H1 (cell line): ENCODE results near the gene RCSD1. TPM values are rescaled to one million over a fixed set of nuclear protein-coding genes. Genes with fewer than 3 reads are reported as not detected.

Experiments
- CTCF ChIA-PET: fragments of 300-600 bp; sonication (Branson Sonifier 250); formaldehyde crosslinking; loops from one replicate; lab custom pipeline; 2021; ENCODE audit not compliant: partially characterized antibody; lab: Charles Lee
- POLR2A ChIA-PET: fragments of 300-600 bp; sonication (Branson Sonifier 250); formaldehyde crosslinking; loops from one replicate; lab custom pipeline; 2021; ENCODE audit warnings: inconsistent platforms; ENCODE audit not compliant: partially characterized antibody; lab: Charles Lee
- DNase-seq, 2 experiments: peaks; one replicate each; pipeline versions ENCODE4 v3.0.0 to v3.0.0-alpha.2; 2010 to 2022; ENCODE audit warnings: low spot score in 2 of 2, low read depth in 1 of 2, mixed read lengths in 1 of 2
- FAIRE-seq: peaks from 2 replicates; lab custom pipeline; 2011; peaks lifted over from hg19 to GRCh38; lab: Jason Lieb, UNC
- H2AFZ ChIP-seq: 2 replicates; pipeline ENCODE4 v1.8.1; 2012; ENCODE audit warnings: low read length, inconsistent platforms
- H2AK5ac ChIP-seq: 2 replicates; pipeline ENCODE4 v1.6.1; 2013; ENCODE audit warnings: low read depth, low read length
- H2BK120ac ChIP-seq: replicated peaks from 2 replicates; pipeline ENCODE3; 2013; ENCODE audit warnings: low read depth, low read length, inconsistent platforms
- H2BK12ac ChIP-seq: 2 replicates; pipeline ENCODE4 v1.6.1; 2013; ENCODE audit warnings: low read depth, low read length
- H2BK15ac ChIP-seq: 2 replicates; pipeline ENCODE4 v1.6.1; 2013; ENCODE audit warnings: low read length
- H2BK20ac ChIP-seq: 2 replicates; pipeline ENCODE4 v1.6.1; 2013; ENCODE audit warnings: low read length
- H2BK5ac ChIP-seq: 2 replicates; pipeline ENCODE4 v1.6.1; 2013; ENCODE audit warnings: low read depth, low read length
- H3K14ac ChIP-seq: 2 replicates; pipeline ENCODE4 v1.6.1; 2013; ENCODE audit warnings: inconsistent platforms; ENCODE audit not compliant: insufficient read length
- H3K18ac ChIP-seq: 2 replicates; pipeline ENCODE4 v1.6.1; 2013; ENCODE audit warnings: low read length; ENCODE audit errors: extremely low read depth
- H3K23ac ChIP-seq: 2 replicates; pipeline ENCODE4 v1.6.1; 2013; ENCODE audit warnings: inconsistent platforms; ENCODE audit not compliant: insufficient read length
- H3K23me2 ChIP-seq: 2 replicates; pipeline ENCODE4 v1.6.1; 2013; ENCODE audit warnings: low read depth, low read length
- H3K27ac ChIP-seq: 2 replicates; pipeline ENCODE4 v1.6.1; 2011; ENCODE audit warnings: low read depth, low read length, inconsistent platforms
- H3K27me3 ChIP-seq, 4 experiments: replicated peaks in 1 of 4; 1 replicate in 1 of 4; 2 replicates in 3 of 4; pipeline versions ENCODE4 v1.6.1 to v1.8.1; 2011 to 2013; ENCODE audit warnings: low read length in 3 of 4, mild to moderate bottlenecking in 3 of 4, inconsistent platforms in 2 of 4, mixed read lengths in 2 of 4, moderate library complexity in 1 of 4; ENCODE audit not compliant: control insufficient read depth in 3 of 4, insufficient read depth in 3 of 4; ENCODE audit errors: extremely low read depth in 1 of 4
- H3K36me3 ChIP-seq, 4 experiments: 2 replicates each; pipeline versions ENCODE4 v1.6.1 to v1.8.1; 2011 to 2013; ENCODE audit warnings: mild to moderate bottlenecking in 4 of 4, low read length in 3 of 4, moderate library complexity in 2 of 4, control low read depth in 1 of 4, inconsistent platforms in 1 of 4; ENCODE audit not compliant: insufficient read depth in 4 of 4, control insufficient read depth in 2 of 4
- H3K4ac ChIP-seq: replicated peaks from 2 replicates; pipeline ENCODE3; 2013; ENCODE audit warnings: low read length, low read depth, mixed read lengths, inconsistent platforms; ENCODE audit not compliant: insufficient read length
- H3K4me1 ChIP-seq, 4 experiments: replicated peaks in 1 of 4; 1 replicate in 1 of 4; 2 replicates in 3 of 4; pipeline versions ENCODE4 v1.6.1 to v1.8.1; 2011 to 2013; ENCODE audit warnings: low read length in 3 of 4, inconsistent platforms in 2 of 4, mixed read lengths in 1 of 4; ENCODE audit not compliant: insufficient read depth in 4 of 4, control insufficient read depth in 3 of 4
- H3K4me2 ChIP-seq, 2 experiments: 2 replicates each; pipeline versions ENCODE4 v1.6.1 to v1.8.1; 2011 to 2013; ENCODE audit warnings: low read depth in 2 of 2, low read length in 2 of 2, control low read depth in 1 of 2, inconsistent platforms in 1 of 2, mild to moderate bottlenecking in 1 of 2; ENCODE audit not compliant: insufficient read depth in 1 of 2
- H3K4me3 ChIP-seq, 4 experiments: fragments of 200-600, 300-600 bp in 1 of 4; sonication (generic), shearing (Covaris generic), sonication (Bioruptor Twin) in 1 of 4; 2 replicates each; pipeline versions ENCODE4 v1.5.1 to v1.8.1; 2011 to 2016; ENCODE audit warnings: low read length in 4 of 4, low read depth in 3 of 4, control low read depth in 2 of 4, inconsistent platforms in 2 of 4, mild to moderate bottlenecking in 2 of 4, mixed read lengths in 1 of 4, moderate library complexity in 1 of 4; ENCODE audit not compliant: insufficient read depth in 2 of 4; ENCODE audit errors: extremely low read depth in 1 of 4
- H3K56ac ChIP-seq: replicated peaks from 2 replicates; pipeline ENCODE3; 2013; ENCODE audit warnings: low read depth, mild to moderate bottlenecking, mixed read lengths, low read length, inconsistent platforms; ENCODE audit not compliant: insufficient read length
- H3K79me1 ChIP-seq: 2 replicates; pipeline ENCODE4 v1.6.1; 2013; ENCODE audit warnings: low read depth, low read length, control low read depth
- H3K79me2 ChIP-seq, 2 experiments: 2 replicates each; pipeline versions ENCODE4 v1.6.1 to v1.8.1; 2012 to 2013; ENCODE audit warnings: low read length in 2 of 2, mild to moderate bottlenecking in 2 of 2, inconsistent platforms in 1 of 2; ENCODE audit not compliant: insufficient read depth in 2 of 2, control insufficient read depth in 1 of 2
- H3K9ac ChIP-seq, 4 experiments: replicated peaks in 1 of 4; 1 replicate in 1 of 4; 2 replicates in 3 of 4; pipeline versions ENCODE4 v1.6.1 to v1.8.1; 2011 to 2013; ENCODE audit warnings: low read depth in 3 of 4, low read length in 3 of 4, control low read depth in 2 of 4, mild to moderate bottlenecking in 2 of 4, moderate library complexity in 2 of 4, inconsistent platforms in 1 of 4; ENCODE audit errors: extremely low read depth in 1 of 4
- H3K9me3 ChIP-seq, 2 experiments: 2 replicates each; pipeline versions ENCODE4 v1.6.1 to v1.8.1; 2012 to 2013; ENCODE audit warnings: mild to moderate bottlenecking in 2 of 2, moderate library complexity in 2 of 2, control low read depth in 1 of 2, inconsistent platforms in 1 of 2, low read depth in 1 of 2, low read length in 1 of 2, mixed read lengths in 1 of 2; ENCODE audit not compliant: insufficient read depth in 2 of 2
- H4K20me1 ChIP-seq, 2 experiments: replicated peaks in 1 of 2; 2 replicates each; pipeline versions ENCODE3 to v1.8.1; 2011 to 2013; ENCODE audit warnings: inconsistent platforms in 2 of 2, low read length in 2 of 2, mild to moderate bottlenecking in 1 of 2; ENCODE audit not compliant: insufficient read depth in 2 of 2, control insufficient read depth in 1 of 2
- H4K5ac ChIP-seq: 2 replicates; pipeline ENCODE4 v1.6.1; 2013; ENCODE audit warnings: low read length, low read depth, mixed read lengths, inconsistent platforms; ENCODE audit not compliant: insufficient read length
- H4K8ac ChIP-seq: 2 replicates; pipeline ENCODE4 v1.8.0; 2013; ENCODE audit warnings: mild to moderate bottlenecking, moderate library complexity, low read length, inconsistent platforms; ENCODE audit not compliant: insufficient read depth; ENCODE audit errors: extremely low read depth
- H4K91ac ChIP-seq: replicated peaks from 2 replicates; pipeline ENCODE3; 2013; ENCODE audit warnings: low read length, mixed read lengths, inconsistent platforms; ENCODE audit not compliant: insufficient read length
- CBX8 ChIP-seq: fragments of 300-800, 300-1000 bp; sonication (generic); IDR thresholded peaks from 2 replicates; pipeline ENCODE4 v1.7.1; 2016; ENCODE audit warnings: low read depth, low read length, borderline replicate concordance
- PHF8 ChIP-seq: fragments of 200-600 bp; sonication (generic); conservative IDR thresholded peaks from 2 replicates; pipeline ENCODE4 v1.7.1; 2012; ENCODE audit warnings: low read depth, mild to moderate bottlenecking, inconsistent platforms, low read length, moderate library complexity
- POLR2A ChIP-seq, 2 experiments: IDR thresholded peaks; 1 replicate in 1 of 2; 2 replicates in 1 of 2; pipeline ENCODE4 v1.6.1; 2011; ENCODE audit warnings: low read depth in 2 of 2, low read length in 2 of 2, mild to moderate bottlenecking in 2 of 2; ENCODE audit errors: control extremely low read depth in 1 of 2
- WGBS, 2 experiments: shearing (Covaris generic) in 1 of 2; methylation state at CpG; one replicate each; pipeline versions ENCODE4 v1.1.6 to v1.1.7; 2013 to 2015; ENCODE audit warnings: low lambda C conversion rate in 2 of 2, mixed read lengths in 2 of 2, inconsistent platforms in 1 of 2, low coverage in 1 of 2, missing lambda C conversion rate in 1 of 2; ENCODE audit not compliant: insufficient replicate concordance in 2 of 2, insufficient coverage in 1 of 2, insufficient read length in 1 of 2; ENCODE audit errors: extremely low coverage in 1 of 2, missing lambda C conversion rate in 1 of 2; 5-methylcytosine and 5-hydroxymethylcytosine counted together
- polyA plus RNA-seq, 7 experiments: library from polyadenylated mRNA; depleted of rRNA in 3 of 7; stranded (reverse) in 5 of 7; unstranded in 2 of 7; fragments of >200 nt in 5 of 7; fragments of 200-250 nt in 2 of 7; gene quantifications; 1 replicate in 5 of 7; 2 replicates in 1 of 7; 4 replicates in 1 of 7; pipeline versions ENCODE4 v1.2.1 to v1.2.3, GENCODE V29; 2011 to 2013; ENCODE audit warnings: missing spikeins in 2 of 7, mixed read lengths in 2 of 7
- total RNA-seq: library from RNA; stranded (reverse); fragmentation: NEBNext Ultra II Directional; extraction: Animal tissue kit (Norgen Biotek cat#: 25700); gene quantifications from 2 replicates; pipeline ENCODE4 v1.2.1, GENCODE V29; 2021

RCSD1 gene
- total and polyA plus RNA-seq, 2 of the 8 experiments (the other 6 are each of a cell fraction or from before 2014, with no cell fraction given), result 0.47 to 0.69 TPM

DNA sequence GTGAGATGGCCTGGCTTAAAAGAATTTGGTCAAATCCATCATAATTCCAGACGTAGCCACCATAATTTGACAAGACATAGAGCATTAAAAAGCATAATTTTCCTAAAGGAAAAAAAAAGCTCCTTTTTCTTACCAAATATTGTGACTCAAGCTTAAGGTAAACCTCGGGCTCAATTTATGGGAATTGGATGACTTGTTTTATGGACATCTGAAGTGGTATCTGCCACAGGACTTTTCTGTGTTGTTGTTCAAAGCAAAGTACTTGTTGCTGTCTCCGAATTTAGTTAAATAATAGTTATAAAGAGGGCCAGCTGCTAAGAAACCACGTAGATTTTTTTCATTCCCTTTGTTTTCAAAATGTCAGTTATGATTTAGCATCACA, 92.8 kb downstream of the RCSD1 start:
- no peak overlapping the region for H3K56ac ChIP-seq
- H2AK5ac ChIP-seq, result no peak overlapping the region
- H2BK12ac ChIP-seq, result no peak overlapping the region
- peaks cover 3 to 52% of the 10 kb centered on the region in 2 experiments; a peak in 3 of 4 replicates for H3K79me2 ChIP-seq
- CTCF ChIA-PET, result interaction anchor here (1.0 to 2.0 kb wide), 4 partner anchors 8 to 362 kb away, joined by 3 to 4 read pairs (median 3); no protein-coding TSS in a partner anchor
- no peak for FAIRE-seq
- POLR2A ChIA-PET, result no interaction called here
- H3K27me3 ChIP-seq, result no peaks in the 10 kb centered on the region
- H2AFZ ChIP-seq, result no peak overlapping the region
- no peak overlapping the region for H2BK120ac ChIP-seq
- peaks cover 10 to 14% of the 10 kb centered on the region in 2 experiments for H4K20me1 ChIP-seq
- H3K4me1 ChIP-seq, result peaks cover 3 to 4% (median 3%) of the 10 kb centered on the region in 4 experiments; a peak in 3 of 7 replicates
- no peak overlapping the region for H3K14ac ChIP-seq
- H4K91ac ChIP-seq, result no peak overlapping the region
- H3K4me2 ChIP-seq, result peak overlapping the region; percentile 75 to 84
- H3K4me3 ChIP-seq, result peak overlapping the region; percentile 81 to 97 (median 88)
- H3K18ac ChIP-seq, result no peak overlapping the region
- no peaks in the 10 kb centered on the region for H3K23me2 ChIP-seq
- no peak overlapping the region for H2BK20ac ChIP-seq
- no peak overlapping the region for H3K27ac ChIP-seq
- H3K9me3 ChIP-seq, result no peaks in the 10 kb centered on the region
- no peak overlapping the region for H2BK5ac ChIP-seq
- no peak overlapping the region for H3K4ac ChIP-seq
- no peak overlapping the region for H2BK15ac ChIP-seq
- 39% methylated on average over 4 of the region's 4 CpGs; no CpG with 5 or more reads in 1 of the 2 experiments for WGBS, 2 experiments
- DNase-seq, result no peak
- peaks cover 9% of the 10 kb centered on the region; the same call in 1 of the 2 replicates for H3K79me1 ChIP-seq
- H4K5ac ChIP-seq, result no peak overlapping the region
- H3K9ac ChIP-seq, result peak overlapping the region; percentile 35 to 71 (median 56); a peak in 6 of 7 replicates
- no peak overlapping the region for H3K23ac ChIP-seq
- H4K8ac ChIP-seq, result no peak overlapping the region
- H3K36me3 ChIP-seq, result 0 out of 8 replicates have a peak, but pooled peaks cover 0 to 4% (median 0%) of the 10 kb centered on the region in 4 experiments
- TF ChIP-seq POLR2A (IDR thresholded peaks at IDR 0.05; ENCODE audit: control extremely low read depth in 1 of 2, low read depth in 2 of 2, low read length in 2 of 2) (no peak), PHF8 (no peak), CBX8 (no peak)
